ENCODE results near the gene OTOS. TPM values are rescaled to one million over a fixed set of nuclear protein-coding genes. Genes with fewer than 3 reads are reported as not detected.

The OTOS gene
- polyA plus RNA-seq, 1 experiment: not detected

- TF ChIP-seq, protein P1, sequence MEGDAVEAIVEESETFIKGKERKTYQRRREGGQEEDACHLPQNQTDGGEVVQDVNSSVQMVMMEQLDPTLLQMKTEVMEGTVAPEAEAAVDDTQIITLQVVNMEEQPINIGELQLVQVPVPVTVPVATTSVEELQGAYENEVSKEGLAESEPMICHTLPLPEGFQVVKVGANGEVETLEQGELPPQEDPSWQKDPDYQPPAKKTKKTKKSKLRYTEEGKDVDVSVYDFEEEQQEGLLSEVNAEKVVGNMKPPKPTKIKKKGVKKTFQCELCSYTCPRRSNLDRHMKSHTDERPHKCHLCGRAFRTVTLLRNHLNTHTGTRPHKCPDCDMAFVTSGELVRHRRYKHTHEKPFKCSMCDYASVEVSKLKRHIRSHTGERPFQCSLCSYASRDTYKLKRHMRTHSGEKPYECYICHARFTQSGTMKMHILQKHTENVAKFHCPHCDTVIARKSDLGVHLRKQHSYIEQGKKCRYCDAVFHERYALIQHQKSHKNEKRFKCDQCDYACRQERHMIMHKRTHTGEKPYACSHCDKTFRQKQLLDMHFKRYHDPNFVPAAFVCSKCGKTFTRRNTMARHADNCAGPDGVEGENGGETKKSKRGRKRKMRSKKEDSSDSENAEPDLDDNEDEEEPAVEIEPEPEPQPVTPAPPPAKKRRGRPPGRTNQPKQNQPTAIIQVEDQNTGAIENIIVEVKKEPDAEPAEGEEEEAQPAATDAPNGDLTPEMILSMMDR (IDR thresholded peaks at IDR 0.05; ENCODE audit: insufficient read depth, low read depth, low read length): no peak
- ChIA-PET CTCF (interaction anchor here (1.1 kb wide), 1 partner anchor 12 kb away, joined by 5 read pairs; no protein-coding TSS in a partner anchor), POLR2A (no interaction called here)
- DNase-seq (ENCODE audit: low read depth): no peak
- H3K27me3 ChIP-seq (ENCODE audit: control insufficient read depth, insufficient read depth, low read length): peaks cover 4% of the 10 kb centered on the region
- no peaks in the 10 kb centered on the region for H3K36me3 ChIP-seq (ENCODE audit: control insufficient read depth, insufficient read depth, low read length)
- H3K4me3 ChIP-seq (ENCODE audit: low read depth, low read length): no peak overlapping the region
Measured at GRCh38 chr2:240155745-240156390, 15.4 kb upstream of the OTOS start.

DNA sequence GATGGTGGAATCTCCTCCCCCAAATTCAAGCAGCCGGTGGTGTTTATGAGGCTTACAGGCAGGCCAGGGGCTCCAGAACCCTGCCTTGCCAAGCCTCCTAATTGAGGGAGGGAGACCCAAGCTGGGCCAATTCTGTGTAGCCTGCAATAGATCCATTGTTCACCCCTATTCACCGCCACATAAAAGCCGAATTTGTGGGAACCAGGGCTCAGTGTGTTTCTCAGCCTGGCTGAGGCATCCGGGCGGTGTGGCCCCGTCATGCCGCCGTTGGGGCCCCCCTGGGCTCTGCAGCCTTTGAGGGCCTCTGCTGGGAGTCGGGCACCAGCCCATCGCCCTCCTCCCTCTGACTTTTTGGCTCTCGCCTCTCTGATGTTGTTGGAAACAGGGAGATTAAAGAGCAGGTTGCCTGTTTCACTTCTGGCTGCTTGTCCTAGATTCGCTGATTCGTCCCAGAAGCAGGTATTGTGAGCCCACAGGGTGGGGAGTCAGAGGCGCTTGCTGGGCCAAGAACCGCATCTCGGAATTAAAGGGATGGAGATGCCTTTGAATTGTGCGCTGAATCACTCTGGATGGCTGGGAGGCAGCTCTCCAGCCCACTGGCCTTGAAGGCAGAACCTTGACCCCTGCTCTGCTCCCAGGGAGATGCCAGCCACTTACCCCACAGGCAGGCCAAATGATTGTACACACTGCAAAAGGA, 14.7 kb upstream of the OTOS start:
- no peak overlapping the region for H3K4me3 ChIP-seq (ENCODE audit: low read depth, low read length)
- TF ChIP-seq, protein P1 (IDR thresholded peaks at IDR 0.05; ENCODE audit: insufficient read depth, low read depth, low read length): no peak
- DNase-seq (ENCODE audit: low read depth): no peak
- CTCF ChIA-PET: interaction anchor here (2.7 kb wide), 1 partner anchor 12 kb away, joined by 14 read pairs; no protein-coding TSS in a partner anchor
- POLR2A ChIA-PET: no interaction called here
- peaks cover 4% of the 10 kb centered on the region for H3K27me3 ChIP-seq (ENCODE audit: control insufficient read depth, insufficient read depth, low read length)
- no peaks in the 10 kb centered on the region for H3K36me3 ChIP-seq (ENCODE audit: control insufficient read depth, insufficient read depth, low read length)

DNA sequence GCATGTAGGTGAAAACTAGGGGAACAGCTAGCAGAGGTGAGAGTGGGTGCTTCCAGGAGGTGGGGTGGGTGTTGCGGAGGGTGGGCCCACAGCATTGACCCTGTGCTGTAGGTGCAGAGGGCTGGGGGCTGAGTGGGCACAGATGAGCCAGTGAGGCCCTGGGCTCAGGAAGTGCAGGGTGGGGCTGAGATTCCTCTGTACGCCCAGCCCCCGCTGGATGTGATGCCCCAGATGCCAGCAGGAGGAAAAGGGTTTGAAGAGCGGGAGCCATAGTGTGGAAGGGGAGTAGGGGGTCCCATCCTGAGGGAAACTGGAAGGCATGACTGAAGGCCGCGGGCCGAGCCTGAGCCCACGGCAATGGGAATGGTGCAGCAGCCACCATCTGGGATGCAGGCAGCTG, 14.1 kb upstream of the OTOS start:
- CTCF ChIA-PET: interaction anchor here (2.7 kb wide), 1 partner anchor 11 kb away, joined by 14 read pairs; no protein-coding TSS in a partner anchor
- H3K36me3 ChIP-seq (ENCODE audit: control insufficient read depth, insufficient read depth, low read length): no peaks in the 10 kb centered on the region
- POLR2A ChIA-PET: no interaction called here
- DNase-seq (ENCODE audit: low read depth): no peak
- TF ChIP-seq, protein P1 (IDR thresholded peaks at IDR 0.05; ENCODE audit: insufficient read depth, low read depth, low read length): no peak
- no peak overlapping the region for H3K4me3 ChIP-seq (ENCODE audit: low read depth, low read length)
- peaks cover 4% of the 10 kb centered on the region for H3K27me3 ChIP-seq (ENCODE audit: control insufficient read depth, insufficient read depth, low read length)

DNA sequence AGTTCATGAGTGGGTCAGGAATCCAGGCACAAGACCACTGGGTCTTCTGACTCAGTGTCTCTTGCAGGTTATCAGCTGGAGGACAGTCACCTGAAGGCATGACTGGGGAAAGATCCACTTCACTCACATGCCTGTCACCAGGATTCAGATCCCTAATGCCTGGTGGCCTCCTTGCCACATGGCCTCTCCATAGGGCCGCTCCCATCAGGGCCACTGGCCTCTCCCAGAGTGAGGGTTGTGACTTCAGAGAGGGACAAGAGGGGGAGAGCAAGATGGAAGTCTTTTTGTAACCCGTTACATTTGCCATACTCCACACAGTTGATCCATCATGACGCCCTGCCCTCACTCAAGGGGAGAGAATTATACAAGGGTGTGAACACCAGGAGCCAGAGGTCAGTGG, 13.0 kb upstream of the OTOS start:
- ChIA-PET CTCF (interaction anchor here (2.7 kb wide), 1 partner anchor 10 kb away, joined by 14 read pairs; no protein-coding TSS in a partner anchor), POLR2A (no interaction called here)
- DNase-seq (ENCODE audit: low read depth): no peak
- Histone ChIP-seq H3K27me3 (ENCODE audit: control insufficient read depth, insufficient read depth, low read length) (peaks cover 4% of the 10 kb centered on the region), H3K4me3 (ENCODE audit: low read depth, low read length) (no peak overlapping the region), H3K36me3 (ENCODE audit: control insufficient read depth, insufficient read depth, low read length) (no peaks in the 10 kb centered on the region)
- TF ChIP-seq, protein P1 (IDR thresholded peaks at IDR 0.05; ENCODE audit: insufficient read depth, low read depth, low read length): no peak

- no peak for DNase-seq (ENCODE audit: low read depth)
- CTCF ChIA-PET: interaction anchor here (0.6 to 1.7 kb wide), 9 partner anchors 15 to 346 kb away, joined by 3 to 9 read pairs (median 3); no protein-coding TSS in a partner anchor
- POLR2A ChIA-PET: no interaction called here
- Histone ChIP-seq H3K27me3 (ENCODE audit: control insufficient read depth, insufficient read depth, low read length) (peaks cover 4% of the 10 kb centered on the region), H3K36me3 (ENCODE audit: control insufficient read depth, insufficient read depth, low read length) (no peaks in the 10 kb centered on the region), H3K4me3 (ENCODE audit: low read depth, low read length) (no peak overlapping the region)
- TF ChIP-seq, protein P1 (IDR thresholded peaks at IDR 0.05; ENCODE audit: insufficient read depth, low read depth, low read length): no peak
Measured at GRCh38 chr2:240151477-240152031, 11.1 kb upstream of the OTOS start.
